ENCODE measurements around the gene TMEM116.

Gene TMEM116

GRCh38 chr12:112007945-112008344 lies 5.0 kb downstream of the TMEM116 start:
- POLR2A ChIA-PET: no interaction called here

GRCh38 chr12:112005419-112006395 lies 7.3 kb downstream of the TMEM116 start:
- DNase-seq (ENCODE audit: extremely low spot score): peak; percentile 31
- POLR2A ChIA-PET: interaction anchor here (1.2 kb wide), 1 partner anchor 8 kb away, joined by 4 read pairs; no protein-coding TSS in a partner anchor
- CTCF ChIA-PET: no interaction called here
- TF ChIP-seq SUZ12 (IDR thresholded peaks at IDR 0.05): no peak
- TF ChIP-seq FOXA1 (IDR thresholded peaks at IDR 0.05): no peak
- no peak for TF ChIP-seq FOXK2 (IDR thresholded peaks at IDR 0.05)
- no peak for TF ChIP-seq L3MBTL2 (conservative IDR thresholded peaks at IDR 0.05)
- no peak for TF ChIP-seq SP1 (IDR thresholded peaks at IDR 0.05)
- no peak for TF ChIP-seq ARNT (IDR thresholded peaks at IDR 0.05)
- no peak for TF ChIP-seq FOXM1 (IDR thresholded peaks at IDR 0.05; ENCODE audit: borderline replicate concordance)
- TF ChIP-seq ELF4 (IDR thresholded peaks at IDR 0.05): no peak
- TF ChIP-seq PKNOX1 (IDR thresholded peaks at IDR 0.05): no peak
- no peak for TF ChIP-seq TARDBP (IDR thresholded peaks at IDR 0.05)
- TF ChIP-seq CTBP1 (IDR thresholded peaks at IDR 0.05; ENCODE audit: borderline replicate concordance): no peak
- TF ChIP-seq LEF1 (IDR thresholded peaks at IDR 0.05; ENCODE audit: borderline replicate concordance): no peak
- TF ChIP-seq ZNF384 (IDR thresholded peaks at IDR 0.05): no peak
- TF ChIP-seq BHLHE40 (IDR thresholded peaks at IDR 0.05; ENCODE audit: borderline replicate concordance): no peak
- TF ChIP-seq NFRKB (IDR thresholded peaks at IDR 0.05): no peak
- TF ChIP-seq HDGF (IDR thresholded peaks at IDR 0.05; ENCODE audit: borderline replicate concordance): no peak

More at GRCh38 chr12:112007945-112008344, 5.0 kb downstream of the TMEM116 start:
- no peak for TF ChIP-seq ZNF384 (IDR thresholded peaks at IDR 0.05)
- no peak for TF ChIP-seq ELF4 (IDR thresholded peaks at IDR 0.05)
- TF ChIP-seq LEF1 (IDR thresholded peaks at IDR 0.05; ENCODE audit: borderline replicate concordance): no peak
- TF ChIP-seq SP1 (IDR thresholded peaks at IDR 0.05): no peak
- no peak for TF ChIP-seq ARNT (IDR thresholded peaks at IDR 0.05)
- no peak for TF ChIP-seq L3MBTL2 (conservative IDR thresholded peaks at IDR 0.05)
- no peak for TF ChIP-seq BHLHE40 (IDR thresholded peaks at IDR 0.05; ENCODE audit: borderline replicate concordance)
- TF ChIP-seq FOXA1 (IDR thresholded peaks at IDR 0.05): no peak
- TF ChIP-seq HDGF (IDR thresholded peaks at IDR 0.05; ENCODE audit: borderline replicate concordance): no peak
- no peak for TF ChIP-seq PKNOX1 (IDR thresholded peaks at IDR 0.05)
- no peak for TF ChIP-seq SUZ12 (IDR thresholded peaks at IDR 0.05)
- TF ChIP-seq NFRKB (IDR thresholded peaks at IDR 0.05): no peak
- TF ChIP-seq TARDBP (IDR thresholded peaks at IDR 0.05): no peak
- no peak for TF ChIP-seq FOXM1 (IDR thresholded peaks at IDR 0.05; ENCODE audit: borderline replicate concordance)
- TF ChIP-seq FOXK2 (IDR thresholded peaks at IDR 0.05): no peak
- TF ChIP-seq CTBP1 (IDR thresholded peaks at IDR 0.05; ENCODE audit: borderline replicate concordance): no peak
- DNase-seq (ENCODE audit: extremely low spot score): no peak
- CTCF ChIA-PET: no interaction called here

GRCh38 chr12:112004041-112004440 lies 8.9 kb downstream of the TMEM116 start:
- ChIA-PET CTCF (no interaction called here), POLR2A (interaction anchor here (3.0 kb wide), 1 partner anchor 9 kb away, joined by 26 read pairs; the partner anchor contains the start of genes ERP29 and TMEM116)
- DNase-seq (ENCODE audit: extremely low spot score): no peak
- TF ChIP-seq FOXK2 (IDR thresholded peaks at IDR 0.05) (no peak), FOXA1 (IDR thresholded peaks at IDR 0.05) (no peak), SP1 (IDR thresholded peaks at IDR 0.05) (no peak), TARDBP (IDR thresholded peaks at IDR 0.05) (no peak), ELF4 (IDR thresholded peaks at IDR 0.05) (no peak), FOXM1 (IDR thresholded peaks at IDR 0.05; ENCODE audit: borderline replicate concordance) (no peak), L3MBTL2 (conservative IDR thresholded peaks at IDR 0.05) (no peak), HDGF (IDR thresholded peaks at IDR 0.05; ENCODE audit: borderline replicate concordance) (no peak), BHLHE40 (IDR thresholded peaks at IDR 0.05; ENCODE audit: borderline replicate concordance) (no peak), LEF1 (IDR thresholded peaks at IDR 0.05; ENCODE audit: borderline replicate concordance) (no peak), ARNT (IDR thresholded peaks at IDR 0.05) (no peak), SUZ12 (IDR thresholded peaks at IDR 0.05) (no peak), CTBP1 (IDR thresholded peaks at IDR 0.05; ENCODE audit: borderline replicate concordance) (no peak), PKNOX1 (IDR thresholded peaks at IDR 0.05) (no peak), NFRKB (IDR thresholded peaks at IDR 0.05) (no peak), ZNF384 (IDR thresholded peaks at IDR 0.05) (no peak)

GRCh38 chr12:112001576-112001975 lies 11.4 kb downstream of the TMEM116 start:
- no peak for TF ChIP-seq PKNOX1 (IDR thresholded peaks at IDR 0.05)
- no peak for TF ChIP-seq LEF1 (IDR thresholded peaks at IDR 0.05; ENCODE audit: borderline replicate concordance)
- TF ChIP-seq FOXM1 (IDR thresholded peaks at IDR 0.05; ENCODE audit: borderline replicate concordance): no peak
- TF ChIP-seq SUZ12 (IDR thresholded peaks at IDR 0.05): no peak
- TF ChIP-seq FOXK2 (IDR thresholded peaks at IDR 0.05): no peak
- TF ChIP-seq BHLHE40 (IDR thresholded peaks at IDR 0.05; ENCODE audit: borderline replicate concordance): no peak
- TF ChIP-seq TARDBP (IDR thresholded peaks at IDR 0.05): no peak
- no peak for TF ChIP-seq CTBP1 (IDR thresholded peaks at IDR 0.05; ENCODE audit: borderline replicate concordance)
- TF ChIP-seq NFRKB (IDR thresholded peaks at IDR 0.05): no peak
- no peak for TF ChIP-seq FOXA1 (IDR thresholded peaks at IDR 0.05)
- TF ChIP-seq SP1 (IDR thresholded peaks at IDR 0.05): no peak
- no peak for TF ChIP-seq ZNF384 (IDR thresholded peaks at IDR 0.05)
- no peak for TF ChIP-seq ELF4 (IDR thresholded peaks at IDR 0.05)
- TF ChIP-seq HDGF (IDR thresholded peaks at IDR 0.05; ENCODE audit: borderline replicate concordance): no peak
- no peak for TF ChIP-seq L3MBTL2 (conservative IDR thresholded peaks at IDR 0.05)
- no peak for TF ChIP-seq ARNT (IDR thresholded peaks at IDR 0.05)
- no peak for DNase-seq (ENCODE audit: extremely low spot score)
- ChIA-PET POLR2A (interaction anchor here (1.7 kb wide), 1 partner anchor 12 kb away, joined by 7 read pairs; the partner anchor contains the start of gene ERP29), CTCF (interaction anchor here (0.6 kb wide), 1 partner anchor 25 kb away, joined by 3 read pairs; no protein-coding TSS in a partner anchor)
